Skin epidermis (tissue), 12 donors: ENCODE measurements around the gene SIPA1L3.
A peak's percentile ranks its signal among the peaks of the same experiment; 100 is the strongest.
"Not testable (repeated sequence)": the region's sequence is repeated elsewhere in the genome, so short reads cannot be mapped to it uniquely, and the experiment has no call there.

Experiments used
- H3K27ac ChIP-seq, 21 experiments: fragments of 200-600 bp; sonication (generic) in 11 of 21; one replicate each; pipeline ENCODE4 v1.5.0; 2020; ENCODE audit warnings: mild to moderate bottlenecking in 3 of 21, inconsistent platforms in 2 of 21, moderate library complexity in 2 of 21
- H3K4me3 ChIP-seq, 7 experiments: fragments of 200-600 bp; sonication (generic) in 2 of 7; one replicate each; pipeline ENCODE4 v1.5.0; 2020; ENCODE audit warnings: inconsistent platforms in 2 of 7, mild to moderate bottlenecking in 2 of 7, moderate library complexity in 1 of 7

The SIPA1L3 gene

GRCh38 chr19:37909661-37910199, 2.7 kb downstream of the SIPA1L3 start:
- Histone ChIP-seq H3K4me3 (no peak overlapping the region), H3K27ac (no peak overlapping the region)

- Histone ChIP-seq H3K4me3 (no peak overlapping the region), H3K27ac (no peak overlapping the region)
These were observed 7.9 kb downstream of the SIPA1L3 start for GRCh38 chr19:37914908-37915307.

- H3K4me3 ChIP-seq, result no peak overlapping the region
- peak overlapping the region in 1 of 21 experiments; percentile 69 for H3K27ac ChIP-seq
These were observed 13.8 kb downstream of the SIPA1L3 start for GRCh38 chr19:37920591-37921450.

GRCh38 chr19:37924573-37924972, 17.6 kb downstream of the SIPA1L3 start:
- H3K4me3 ChIP-seq, H3K27ac ChIP-seq: not testable (repeated sequence)

- no peak overlapping the region for H3K4me3 ChIP-seq
- H3K27ac ChIP-seq, result no peak overlapping the region
These were observed 18.2 kb downstream of the SIPA1L3 start for GRCh38 chr19:37925212-37925611.

- Histone ChIP-seq H3K4me3 (no peak overlapping the region), H3K27ac (peak overlapping the region in 1 of 21 experiments; percentile 16)
These were observed 19.2 kb downstream of the SIPA1L3 start for GRCh38 chr19:37926255-37926654.

- Histone ChIP-seq H3K27ac (peak overlapping the region in 1 of 21 experiments; percentile 16), H3K4me3 (no peak overlapping the region)
These were observed 19.7 kb downstream of the SIPA1L3 start for GRCh38 chr19:37926711-37927110.

- H3K4me3 ChIP-seq, result no peak overlapping the region
- peak overlapping the region in 3 of 21 experiments; percentile 11 to 36 (median 35) for H3K27ac ChIP-seq
These were observed 21.7 kb downstream of the SIPA1L3 start for GRCh38 chr19:37928527-37929286.

GRCh38 chr19:37929355-37929923, 22.4 kb downstream of the SIPA1L3 start:
- no peak overlapping the region for H3K4me3 ChIP-seq
- H3K27ac ChIP-seq, result peak overlapping the region in 1 of 21 experiments; percentile 36

GRCh38 chr19:37930416-37930815, 23.4 kb downstream of the SIPA1L3 start:
- Histone ChIP-seq H3K27ac (no peak overlapping the region), H3K4me3 (no peak overlapping the region)

- Histone ChIP-seq H3K27ac (peak overlapping the region in 20 of 21 experiments; percentile 9 to 83 (median 66)), H3K4me3 (peak overlapping the region in 5 of 7 experiments; percentile 9 to 32 (median 17))
These were observed 25.1 kb downstream of the SIPA1L3 start for GRCh38 chr19:37931881-37932655.

GRCh38 chr19:37932985-37933936, 26.3 kb downstream of the SIPA1L3 start:
- Histone ChIP-seq H3K27ac (peak overlapping the region in 17 of 21 experiments; percentile 9 to 83 (median 67)), H3K4me3 (peak overlapping the region in 4 of 7 experiments; percentile 9 to 32 (median 24))

- Histone ChIP-seq H3K4me3 (no peak overlapping the region), H3K27ac (peak overlapping the region in 3 of 21 experiments; percentile 4 to 20 (median 18))
These were observed 26.9 kb downstream of the SIPA1L3 start for GRCh38 chr19:37933937-37934358.

- Histone ChIP-seq H3K4me3 (no peak overlapping the region), H3K27ac (no peak overlapping the region)
These were observed 28.3 kb downstream of the SIPA1L3 start for GRCh38 chr19:37935341-37935740.

- no peak overlapping the region for H3K4me3 ChIP-seq
- H3K27ac ChIP-seq, result no peak overlapping the region
These were observed 29.2 kb downstream of the SIPA1L3 start for GRCh38 chr19:37936166-37936565.

GRCh38 chr19:37936886-37937285, 29.9 kb downstream of the SIPA1L3 start:
- Histone ChIP-seq H3K27ac (no peak overlapping the region), H3K4me3 (no peak overlapping the region)

GRCh38 chr19:37938353-37938752, 31.3 kb downstream of the SIPA1L3 start:
- Histone ChIP-seq H3K4me3 (no peak overlapping the region), H3K27ac (no peak overlapping the region)
